ENCODE data around the gene LONRF3.

DNA sequence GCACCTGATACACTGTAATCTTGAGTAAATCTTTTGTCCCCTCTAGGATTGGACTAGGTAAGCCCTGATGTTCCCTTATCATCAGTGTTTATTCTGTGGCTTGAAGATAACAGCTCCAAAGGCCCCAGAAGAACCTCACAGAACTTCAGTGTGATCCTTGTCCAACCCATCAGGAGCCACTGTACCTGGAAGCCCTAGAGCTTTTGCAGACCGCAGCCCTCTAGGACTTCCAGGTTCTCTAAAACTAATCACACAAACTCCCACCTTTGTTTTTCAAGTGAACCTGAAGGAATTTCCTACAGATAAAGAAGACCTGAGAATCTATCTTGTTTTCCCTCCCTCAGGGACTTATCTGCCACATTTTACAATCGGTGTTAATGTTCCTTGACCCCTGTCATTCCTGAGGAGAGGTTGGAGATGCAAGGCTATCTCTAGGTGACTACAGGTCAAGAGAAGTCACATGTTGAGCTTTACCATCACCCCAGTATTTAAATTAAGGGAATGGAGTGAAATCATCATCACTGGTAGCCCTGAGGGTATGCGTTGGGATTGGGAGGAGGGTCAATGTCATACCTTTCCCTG, 32.9 kb downstream of the LONRF3 start:
- TF ChIP-seq, protein P1, sequence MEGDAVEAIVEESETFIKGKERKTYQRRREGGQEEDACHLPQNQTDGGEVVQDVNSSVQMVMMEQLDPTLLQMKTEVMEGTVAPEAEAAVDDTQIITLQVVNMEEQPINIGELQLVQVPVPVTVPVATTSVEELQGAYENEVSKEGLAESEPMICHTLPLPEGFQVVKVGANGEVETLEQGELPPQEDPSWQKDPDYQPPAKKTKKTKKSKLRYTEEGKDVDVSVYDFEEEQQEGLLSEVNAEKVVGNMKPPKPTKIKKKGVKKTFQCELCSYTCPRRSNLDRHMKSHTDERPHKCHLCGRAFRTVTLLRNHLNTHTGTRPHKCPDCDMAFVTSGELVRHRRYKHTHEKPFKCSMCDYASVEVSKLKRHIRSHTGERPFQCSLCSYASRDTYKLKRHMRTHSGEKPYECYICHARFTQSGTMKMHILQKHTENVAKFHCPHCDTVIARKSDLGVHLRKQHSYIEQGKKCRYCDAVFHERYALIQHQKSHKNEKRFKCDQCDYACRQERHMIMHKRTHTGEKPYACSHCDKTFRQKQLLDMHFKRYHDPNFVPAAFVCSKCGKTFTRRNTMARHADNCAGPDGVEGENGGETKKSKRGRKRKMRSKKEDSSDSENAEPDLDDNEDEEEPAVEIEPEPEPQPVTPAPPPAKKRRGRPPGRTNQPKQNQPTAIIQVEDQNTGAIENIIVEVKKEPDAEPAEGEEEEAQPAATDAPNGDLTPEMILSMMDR (IDR thresholded peaks at IDR 0.05), result no peak
- no peak for TF ChIP-seq EZH2phosphoT487 (IDR thresholded peaks at IDR 0.05)
